ENCODE measurements around the gene FNDC1.

FNDC1 gene

DNA sequence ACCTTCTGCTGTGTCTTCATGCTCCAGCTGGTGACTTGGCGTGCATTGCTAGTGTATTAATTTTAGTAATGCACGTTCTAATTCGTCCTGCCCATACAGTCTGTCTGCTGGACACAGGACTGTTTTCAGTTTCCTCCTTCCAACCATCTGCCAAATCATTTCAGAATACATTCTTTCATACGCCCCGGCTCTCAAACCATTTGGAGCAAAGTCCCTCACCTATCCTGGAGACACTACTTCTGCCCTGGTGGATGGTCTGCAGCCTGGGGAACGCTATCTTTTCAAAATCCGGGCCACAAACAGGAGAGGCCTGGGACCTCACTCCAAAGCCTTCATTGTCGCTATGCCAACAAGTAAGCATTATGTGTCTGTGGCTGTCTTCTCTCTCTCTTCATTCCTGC is 60.5 kb downstream of the FNDC1 start:
- H3K4me1 ChIP-seq (ENCODE audit: control insufficient read depth, insufficient read depth, low read length, poor library complexity, severe bottlenecking): no peaks in the 10 kb centered on the region
- H3K9me3 ChIP-seq (ENCODE audit: control insufficient read depth, low read length): no peaks in the 10 kb centered on the region
- no peak overlapping the region for H3K4me3 ChIP-seq (ENCODE audit: extremely low read depth, insufficient read depth, low read length, poor library complexity, severe bottlenecking)
- no peak overlapping the region for H3K27ac ChIP-seq (ENCODE audit: low read depth, low read length, severe bottlenecking)
- H3K36me3 ChIP-seq (ENCODE audit: control insufficient read depth, insufficient read depth, low read length): no peaks in the 10 kb centered on the region
- 84 to 97% methylated on average over 4 to 6 of the region's 8 CpGs for WGBS, 2 experiments (ENCODE audit: insufficient coverage in 2 of 2)

DNA sequence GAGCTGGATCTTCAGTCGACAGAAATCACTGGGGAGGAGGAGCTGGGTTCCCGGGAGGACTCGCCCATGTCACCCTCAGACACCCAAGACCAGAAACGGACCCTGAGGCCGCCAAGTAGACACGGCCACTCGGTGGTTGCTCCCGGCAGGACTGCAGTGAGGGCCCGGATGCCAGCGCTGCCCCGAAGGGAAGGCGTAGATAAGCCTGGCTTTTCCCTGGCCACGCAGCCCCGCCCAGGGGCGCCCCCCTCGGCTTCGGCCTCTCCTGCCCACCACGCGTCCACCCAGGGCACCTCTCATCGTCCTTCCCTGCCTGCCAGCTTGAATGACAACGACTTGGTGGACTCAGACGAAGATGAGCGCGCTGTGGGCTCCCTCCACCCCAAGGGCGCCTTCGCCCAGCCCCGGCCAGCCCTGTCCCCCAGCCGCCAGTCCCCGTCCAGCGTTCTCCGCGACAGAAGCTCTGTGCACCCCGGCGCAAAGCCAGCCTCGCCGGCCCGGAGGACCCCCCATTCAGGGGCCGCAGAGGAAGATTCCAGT is 63.0 kb downstream of the FNDC1 start:
- Histone ChIP-seq H3K4me1 (ENCODE audit: control insufficient read depth, insufficient read depth, low read length, poor library complexity, severe bottlenecking) (no peaks in the 10 kb centered on the region), H3K27ac (ENCODE audit: low read depth, low read length, severe bottlenecking) (no peak overlapping the region), H3K36me3 (ENCODE audit: control insufficient read depth, insufficient read depth, low read length) (no peaks in the 10 kb centered on the region), H3K9me3 (ENCODE audit: control insufficient read depth, low read length) (no peaks in the 10 kb centered on the region), H3K4me3 (ENCODE audit: extremely low read depth, insufficient read depth, low read length, poor library complexity, severe bottlenecking) (no peak overlapping the region)
- 89 to 91% methylated on average over 27 to 32 of the region's 38 CpGs for WGBS, 2 experiments (ENCODE audit: insufficient coverage in 2 of 2)

DNA sequence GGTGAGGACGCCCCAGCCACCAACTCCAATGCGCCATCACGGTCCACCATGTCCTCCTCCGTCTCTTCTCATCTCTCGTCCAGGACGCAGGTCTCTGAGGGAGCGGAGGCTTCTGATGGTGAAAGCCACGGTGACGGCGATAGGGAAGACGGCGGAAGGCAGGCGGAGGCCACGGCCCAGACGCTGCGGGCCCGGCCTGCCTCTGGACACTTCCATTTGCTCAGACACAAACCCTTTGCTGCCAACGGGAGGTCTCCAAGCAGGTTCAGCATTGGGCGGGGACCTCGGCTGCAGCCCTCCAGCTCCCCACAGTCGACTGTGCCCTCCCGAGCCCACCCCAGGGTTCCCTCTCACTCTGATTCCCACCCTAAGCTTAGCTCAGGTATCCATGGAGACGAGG is 63.6 kb downstream of the FNDC1 start:
- no peak overlapping the region for H3K4me3 ChIP-seq (ENCODE audit: extremely low read depth, insufficient read depth, low read length, poor library complexity, severe bottlenecking)
- no peaks in the 10 kb centered on the region for H3K4me1 ChIP-seq (ENCODE audit: control insufficient read depth, insufficient read depth, low read length, poor library complexity, severe bottlenecking)
- 92 to 93% methylated on average over 20 to 23 of the region's 23 CpGs for WGBS, 2 experiments (ENCODE audit: insufficient coverage in 2 of 2)
- H3K27ac ChIP-seq (ENCODE audit: low read depth, low read length, severe bottlenecking): no peak overlapping the region
- H3K9me3 ChIP-seq (ENCODE audit: control insufficient read depth, low read length): no peaks in the 10 kb centered on the region
- H3K36me3 ChIP-seq (ENCODE audit: control insufficient read depth, insufficient read depth, low read length): no peaks in the 10 kb centered on the region

DNA sequence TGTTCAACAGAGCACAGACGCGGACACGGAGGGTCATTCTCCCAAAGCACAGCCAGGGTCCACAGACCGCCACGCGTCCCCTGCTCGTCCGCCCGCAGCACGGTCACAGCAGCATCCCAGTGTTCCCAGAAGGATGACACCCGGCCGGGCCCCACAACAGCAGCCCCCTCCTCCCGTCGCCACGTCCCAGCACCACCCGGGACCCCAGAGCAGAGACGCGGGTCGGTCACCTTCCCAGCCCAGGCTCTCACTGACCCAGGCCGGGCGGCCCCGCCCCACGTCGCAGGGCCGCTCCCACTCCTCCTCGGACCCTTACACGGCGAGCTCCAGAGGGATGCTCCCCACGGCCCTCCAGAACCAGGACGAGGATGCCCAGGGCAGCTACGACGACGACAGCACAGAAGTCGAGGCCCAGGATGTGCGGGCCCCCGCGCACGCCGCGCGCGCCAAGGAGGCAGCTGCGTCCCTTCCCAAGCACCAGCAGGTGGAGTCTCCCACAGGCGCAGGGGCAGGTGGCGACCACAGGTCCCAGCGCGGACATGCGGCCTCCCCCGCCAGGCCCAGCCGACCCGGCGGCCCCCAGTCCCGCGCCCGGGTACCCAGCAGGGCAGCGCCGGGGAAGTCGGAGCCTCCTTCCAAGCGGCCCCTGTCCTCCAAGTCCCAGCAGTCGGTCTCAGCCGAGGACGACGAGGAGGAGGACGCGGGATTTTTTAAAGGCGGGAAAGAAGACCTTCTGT is 64.3 kb downstream of the FNDC1 start:
- no peak overlapping the region for H3K27ac ChIP-seq (ENCODE audit: low read depth, low read length, severe bottlenecking)
- no peaks in the 10 kb centered on the region for H3K9me3 ChIP-seq (ENCODE audit: control insufficient read depth, low read length)
- H3K36me3 ChIP-seq (ENCODE audit: control insufficient read depth, insufficient read depth, low read length): no peaks in the 10 kb centered on the region
- H3K4me3 ChIP-seq (ENCODE audit: extremely low read depth, insufficient read depth, low read length, poor library complexity, severe bottlenecking): no peak overlapping the region
- WGBS, 2 experiments (ENCODE audit: insufficient coverage in 2 of 2): 23% methylated on average over 40 to 44 of the region's 66 CpGs
- H3K4me1 ChIP-seq (ENCODE audit: control insufficient read depth, insufficient read depth, low read length, poor library complexity, severe bottlenecking): no peaks in the 10 kb centered on the region

DNA sequence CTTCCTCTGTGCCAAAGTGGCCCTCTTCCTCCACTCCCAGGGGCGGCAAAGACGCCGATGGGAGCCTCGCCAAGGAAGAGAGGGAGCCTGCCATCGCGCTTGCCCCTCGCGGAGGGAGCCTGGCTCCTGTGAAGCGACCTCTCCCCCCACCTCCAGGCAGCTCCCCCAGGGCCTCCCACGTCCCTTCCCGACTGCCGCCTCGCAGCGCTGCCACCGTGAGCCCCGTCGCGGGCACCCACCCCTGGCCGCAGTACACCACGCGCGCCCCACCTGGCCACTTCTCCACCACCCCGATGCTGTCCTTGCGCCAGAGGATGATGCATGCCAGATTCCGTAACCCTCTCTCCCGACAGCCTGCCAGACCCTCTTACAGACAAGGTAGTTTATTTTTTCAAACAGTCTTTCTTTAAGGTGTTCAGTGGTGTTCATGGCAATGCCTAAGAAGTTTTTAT is 64.9 kb downstream of the FNDC1 start:
- H3K4me3 ChIP-seq (ENCODE audit: extremely low read depth, insufficient read depth, low read length, poor library complexity, severe bottlenecking): no peak overlapping the region
- no peak overlapping the region for H3K27ac ChIP-seq (ENCODE audit: low read depth, low read length, severe bottlenecking)
- WGBS, 2 experiments (ENCODE audit: insufficient coverage in 2 of 2): 4 to 16% methylated on average over 4 to 14 of the region's 26 CpGs
- H3K36me3 ChIP-seq (ENCODE audit: control insufficient read depth, insufficient read depth, low read length): no peaks in the 10 kb centered on the region
- no peaks in the 10 kb centered on the region for H3K4me1 ChIP-seq (ENCODE audit: control insufficient read depth, insufficient read depth, low read length, poor library complexity, severe bottlenecking)
- H3K9me3 ChIP-seq (ENCODE audit: control insufficient read depth, low read length): no peaks in the 10 kb centered on the region

DNA sequence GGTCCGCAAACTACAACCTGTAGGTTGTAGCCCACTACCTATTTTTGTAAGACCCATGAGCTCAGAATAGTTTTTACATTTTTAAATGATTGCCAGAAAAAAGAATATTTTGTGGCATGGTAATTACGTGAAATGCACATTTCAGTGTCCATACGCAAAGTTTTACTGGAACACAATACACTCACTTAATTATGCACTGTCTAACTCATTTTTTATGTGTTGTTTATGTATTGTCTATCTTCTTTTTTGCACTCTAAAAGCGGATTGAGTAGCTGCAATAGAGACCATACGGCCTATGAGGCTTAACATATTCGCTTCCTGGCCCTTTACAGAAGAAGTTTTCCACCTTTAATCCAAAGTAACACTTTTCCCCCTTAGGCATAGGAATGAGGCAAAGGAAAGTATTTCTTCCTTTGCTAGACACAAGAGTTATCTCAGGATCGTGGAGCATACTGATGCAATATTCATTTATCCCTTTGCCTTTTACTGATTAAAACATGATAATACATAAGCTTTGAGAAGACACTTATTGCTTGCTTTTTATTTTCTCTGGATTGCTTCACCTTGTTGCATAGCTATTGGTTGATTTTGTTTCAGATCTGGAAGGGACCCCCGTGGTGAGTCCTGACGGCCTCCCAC is 69.8 kb downstream of the FNDC1 start:
- no peak overlapping the region for H3K27ac ChIP-seq (ENCODE audit: low read depth, low read length, severe bottlenecking)
- H3K4me1 ChIP-seq (ENCODE audit: control insufficient read depth, insufficient read depth, low read length, poor library complexity, severe bottlenecking): no peaks in the 10 kb centered on the region
- H3K36me3 ChIP-seq (ENCODE audit: control insufficient read depth, insufficient read depth, low read length): no peaks in the 10 kb centered on the region
- no peaks in the 10 kb centered on the region for H3K9me3 ChIP-seq (ENCODE audit: control insufficient read depth, low read length)
- WGBS, 2 experiments (ENCODE audit: insufficient coverage in 2 of 2): 90 to 94% methylated on average over 2 of the region's 9 CpGs
- H3K4me3 ChIP-seq (ENCODE audit: extremely low read depth, insufficient read depth, low read length, poor library complexity, severe bottlenecking): no peak overlapping the region

DNA sequence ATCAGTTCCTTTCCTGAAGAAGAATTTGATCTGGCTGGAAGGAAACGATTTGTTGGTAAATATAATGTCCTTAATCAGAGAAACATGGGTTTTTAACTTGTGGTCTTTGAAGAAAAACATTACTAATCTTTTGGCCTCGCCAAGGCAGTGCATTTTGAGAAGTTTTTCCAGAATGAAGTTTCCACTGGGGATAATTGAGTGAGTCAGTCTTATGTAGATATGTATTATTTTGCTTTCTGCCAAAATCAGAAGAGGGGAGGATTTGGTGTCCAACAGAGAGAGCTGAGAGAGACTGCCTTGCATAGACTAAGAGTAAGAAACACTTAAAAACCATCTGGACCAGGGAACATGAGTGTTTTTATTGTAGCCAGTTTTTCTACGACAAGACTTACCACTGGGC is 79.9 kb downstream of the FNDC1 start:
- WGBS, 2 experiments (ENCODE audit: insufficient coverage in 2 of 2): 74 to 91% methylated on average over 2 to 3 of the region's 3 CpGs
- H3K4me3 ChIP-seq (ENCODE audit: extremely low read depth, insufficient read depth, low read length, poor library complexity, severe bottlenecking): no peak overlapping the region
- no peaks in the 10 kb centered on the region for H3K4me1 ChIP-seq (ENCODE audit: control insufficient read depth, insufficient read depth, low read length, poor library complexity, severe bottlenecking)
- no peaks in the 10 kb centered on the region for H3K36me3 ChIP-seq (ENCODE audit: control insufficient read depth, insufficient read depth, low read length)
- no peaks in the 10 kb centered on the region for H3K9me3 ChIP-seq (ENCODE audit: control insufficient read depth, low read length)
- no peak overlapping the region for H3K27ac ChIP-seq (ENCODE audit: low read depth, low read length, severe bottlenecking)

DNA sequence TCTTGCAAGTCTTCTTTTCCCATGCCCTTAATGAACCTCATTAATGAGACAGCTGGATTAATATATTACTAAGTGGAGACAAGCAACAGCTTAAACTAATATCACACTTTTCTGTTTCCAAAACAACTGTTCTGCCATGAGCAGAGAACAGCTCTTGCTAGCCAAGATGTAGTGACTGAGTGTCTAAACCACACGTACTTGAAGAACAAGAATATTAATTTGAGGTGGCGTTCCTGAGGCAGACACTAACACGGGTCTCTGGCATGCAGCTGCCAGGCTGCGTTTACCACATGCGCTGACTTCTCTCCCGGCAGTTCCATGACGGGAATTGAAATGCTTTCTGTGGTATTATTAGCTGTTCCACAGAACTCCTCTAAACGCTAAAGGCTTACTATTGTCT is 80.6 kb downstream of the FNDC1 start:
- 64 to 94% methylated on average over 5 of the region's 8 CpGs for WGBS, 2 experiments (ENCODE audit: insufficient coverage in 2 of 2)
- Histone ChIP-seq H3K4me1 (ENCODE audit: control insufficient read depth, insufficient read depth, low read length, poor library complexity, severe bottlenecking) (no peaks in the 10 kb centered on the region), H3K4me3 (ENCODE audit: extremely low read depth, insufficient read depth, low read length, poor library complexity, severe bottlenecking) (no peak overlapping the region), H3K9me3 (ENCODE audit: control insufficient read depth, low read length) (no peaks in the 10 kb centered on the region), H3K36me3 (ENCODE audit: control insufficient read depth, insufficient read depth, low read length) (no peaks in the 10 kb centered on the region), H3K27ac (ENCODE audit: low read depth, low read length, severe bottlenecking) (no peak overlapping the region)

DNA sequence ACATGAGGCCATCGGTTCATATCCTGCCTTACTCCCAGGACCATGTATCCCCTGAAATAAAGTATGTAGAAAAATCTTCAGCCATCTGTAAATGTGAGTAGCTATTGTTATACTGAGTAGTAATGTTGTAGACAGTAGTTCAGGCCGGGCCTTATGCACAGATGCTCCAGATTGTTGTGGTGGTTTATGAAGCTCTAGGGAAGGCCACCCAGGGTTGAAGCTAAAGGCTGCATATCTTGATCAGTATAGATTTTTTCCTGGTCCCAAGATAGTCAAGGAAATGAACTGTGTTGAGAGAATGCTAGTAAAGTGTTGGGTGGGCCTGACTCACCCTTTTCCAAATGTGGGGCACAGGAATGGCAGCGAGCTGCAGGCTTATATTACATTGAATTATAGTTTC is 81.4 kb downstream of the FNDC1 start:
- H3K27ac ChIP-seq (ENCODE audit: low read depth, low read length, severe bottlenecking): no peak overlapping the region
- H3K4me1 ChIP-seq (ENCODE audit: control insufficient read depth, insufficient read depth, low read length, poor library complexity, severe bottlenecking): no peaks in the 10 kb centered on the region
- no peaks in the 10 kb centered on the region for H3K9me3 ChIP-seq (ENCODE audit: control insufficient read depth, low read length)
- no peak overlapping the region for H3K4me3 ChIP-seq (ENCODE audit: extremely low read depth, insufficient read depth, low read length, poor library complexity, severe bottlenecking)
- WGBS, 2 experiments (ENCODE audit: insufficient coverage in 2 of 2): 92 to 95% methylated on average over 2 of the region's 3 CpGs
- H3K36me3 ChIP-seq (ENCODE audit: control insufficient read depth, insufficient read depth, low read length): no peaks in the 10 kb centered on the region

DNA sequence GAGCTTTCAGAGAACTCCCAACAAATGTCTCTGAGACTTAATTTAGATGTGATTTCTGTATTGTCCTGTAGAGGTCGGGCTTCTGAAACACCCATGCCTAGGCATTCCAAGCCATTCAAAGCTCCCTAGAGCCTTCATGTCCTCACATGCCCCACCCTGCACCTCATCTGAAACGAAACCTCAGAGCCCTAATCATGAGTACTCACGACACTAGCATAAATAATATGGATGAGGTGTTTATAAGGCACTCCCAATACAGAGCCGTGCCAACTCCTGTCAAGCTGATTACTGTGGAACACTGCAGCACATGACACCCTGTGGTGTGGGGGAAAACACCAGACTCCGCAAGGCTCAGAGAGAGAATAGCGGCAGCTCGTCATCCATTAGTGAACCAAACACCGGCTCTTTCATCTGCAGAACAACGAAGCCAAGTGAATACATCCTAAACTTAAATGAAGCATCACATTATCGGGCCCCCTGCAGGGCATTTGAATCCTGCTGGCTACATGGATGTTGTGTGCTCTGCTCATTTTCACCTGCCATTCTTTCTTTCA is 83.8 kb downstream of the FNDC1 start:
- Histone ChIP-seq H3K9me3 (ENCODE audit: control insufficient read depth, low read length) (no peaks in the 10 kb centered on the region), H3K36me3 (ENCODE audit: control insufficient read depth, insufficient read depth, low read length) (no peaks in the 10 kb centered on the region), H3K4me3 (ENCODE audit: extremely low read depth, insufficient read depth, low read length, poor library complexity, severe bottlenecking) (no peak overlapping the region), H3K4me1 (ENCODE audit: control insufficient read depth, insufficient read depth, low read length, poor library complexity, severe bottlenecking) (no peaks in the 10 kb centered on the region), H3K27ac (ENCODE audit: low read depth, low read length, severe bottlenecking) (no peak overlapping the region)
- 47 to 68% methylated on average over 2 to 7 of the region's 10 CpGs for WGBS, 2 experiments (ENCODE audit: insufficient coverage in 2 of 2)

DNA sequence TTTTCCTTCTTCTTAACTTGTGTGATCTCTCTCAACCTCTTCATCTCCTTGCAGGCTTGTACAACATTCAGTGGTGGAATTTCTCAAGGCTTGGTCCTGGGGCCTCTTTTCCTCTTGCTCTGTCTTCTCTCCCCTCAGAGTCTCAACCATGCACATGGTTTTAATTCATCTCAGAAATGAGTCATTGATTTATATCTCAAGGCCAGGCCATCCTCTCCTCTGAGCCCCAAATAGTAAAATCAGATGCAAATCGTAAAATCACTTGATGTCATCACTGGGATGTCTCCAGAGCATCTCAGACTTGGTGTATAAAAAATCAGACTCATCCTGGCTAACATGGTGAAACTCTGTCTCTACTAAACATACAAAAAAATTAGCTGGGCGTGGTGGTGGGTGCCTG is 85.0 kb downstream of the FNDC1 start:
- H3K9me3 ChIP-seq (ENCODE audit: control insufficient read depth, low read length): no peaks in the 10 kb centered on the region
- 50% methylated on average over 1 of the region's 2 CpGs; no CpG with 5 or more reads in 1 of the 2 experiments for WGBS, 2 experiments (ENCODE audit: insufficient coverage in 2 of 2)
- H3K27ac ChIP-seq (ENCODE audit: low read depth, low read length, severe bottlenecking): no peak overlapping the region
- H3K4me3 ChIP-seq (ENCODE audit: extremely low read depth, insufficient read depth, low read length, poor library complexity, severe bottlenecking): no peak overlapping the region
- H3K36me3 ChIP-seq (ENCODE audit: control insufficient read depth, insufficient read depth, low read length): no peaks in the 10 kb centered on the region
- no peaks in the 10 kb centered on the region for H3K4me1 ChIP-seq (ENCODE audit: control insufficient read depth, insufficient read depth, low read length, poor library complexity, severe bottlenecking)

Measured in mesodermal cell (in vitro differentiated cells).